K562 (cell line): ENCODE data around the gene PCGF6. TPM values are rescaled to one million over a fixed set of nuclear protein-coding genes. Genes with fewer than 3 reads are reported as not detected.
A peak's percentile ranks its signal among the peaks of the same experiment; 100 is the strongest.
"Not testable (repeated sequence)": the region's sequence is repeated elsewhere in the genome, so short reads cannot be mapped to it uniquely, and the experiment has no call there.

Source experiments
- ATAC-seq: fragments of 200-7000 bp; cut with Tn5 transposase; 3 replicates; pipeline ENCODE4 v1.9.1; 2020; ENCODE audit warnings: moderate library complexity
- BruUV-seq: library from RNA; stranded (reverse); fragments of 400-500 nt; replicated peaks from 2 replicates; lab custom pipeline; 2021; lab: Mats Ljungman, UMichigan
- CTCF ChIA-PET: fragments of 300-600 bp; formaldehyde crosslinking; extraction: SDS; loops from one replicate; lab custom pipeline; 2021; ENCODE audit warnings: low intra/inter-chr PET ratio; lab: Yijun Ruan, JAX
- POLR2A ChIA-PET: fragments of 300-600, 350-650 bp; sonication (Branson Sonifier 250); formaldehyde crosslinking; extraction: SDS; loops from one replicate; lab custom pipeline; 2021; ENCODE audit warnings: antibody characterized with exemption, inconsistent platforms; lab: Yijun Ruan, JAX
- DNase-seq, 4 experiments: peaks; one replicate each; pipeline versions ENCODE4 v3.0.0 to v3.0.0-alpha.2; 2011 to 2018; ENCODE audit warnings: low spot score in 3 of 4, mixed read lengths in 3 of 4; ENCODE audit errors: extremely low read depth in 1 of 4
- FAIRE-seq: peaks from 2 replicates; lab custom pipeline; 2011; peaks lifted over from hg19 to GRCh38; lab: Jason Lieb, UNC
- H2AFZ ChIP-seq: 2 replicates; pipeline ENCODE4 v1.6.0; 2011; ENCODE audit warnings: low read depth, low read length, control low read depth, inconsistent platforms
- H3K27ac ChIP-seq: fragments of 200-600 bp; 3 replicates; pipeline ENCODE4 v1.8.0; 2011; ENCODE audit warnings: low read depth, mild to moderate bottlenecking, control low read depth, inconsistent platforms, low read length, moderate library complexity, mixed read lengths; ENCODE audit errors: extremely low read depth
- H3K27me3 ChIP-seq, 2 experiments: fragments of 300-600 bp in 1 of 2; 2 replicates in 1 of 2; 3 replicates in 1 of 2; pipeline versions ENCODE4 v1.6.0 to v1.8.0; 2011; ENCODE audit warnings: inconsistent platforms in 2 of 2, low read length in 2 of 2, mild to moderate bottlenecking in 1 of 2, mixed read lengths in 1 of 2, moderate library complexity in 1 of 2; ENCODE audit not compliant: control insufficient read depth in 2 of 2, insufficient read depth in 2 of 2
- H3K36me3 ChIP-seq: fragments of 300-600 bp; 3 replicates; pipeline ENCODE4 v1.8.0; 2011; ENCODE audit warnings: mild to moderate bottlenecking, low read length, inconsistent platforms; ENCODE audit not compliant: control insufficient read depth, insufficient read depth
- H3K4me1 ChIP-seq, 2 experiments: fragments of 200-600 bp in 1 of 2; replicated peaks in 1 of 2; 2 replicates in 1 of 2; 3 replicates in 1 of 2; pipeline versions ENCODE4 v1.5.1 to v1.8.0; 2011; ENCODE audit warnings: inconsistent platforms in 2 of 2, low read length in 2 of 2, mild to moderate bottlenecking in 1 of 2, mixed read lengths in 1 of 2, moderate library complexity in 1 of 2; ENCODE audit not compliant: control insufficient read depth in 2 of 2, insufficient read depth in 2 of 2
- H3K4me2 ChIP-seq: 2 replicates; pipeline ENCODE4 v1.6.1; 2011; ENCODE audit warnings: low read length, control low read depth, inconsistent platforms, mixed read lengths; ENCODE audit not compliant: insufficient read depth
- H3K4me3 ChIP-seq: fragments of 200-600 bp; sonication (generic), shearing (Covaris generic); 2 replicates; pipeline ENCODE4 v1.5.1; 2016; ENCODE audit warnings: control low read depth, inconsistent platforms
- H3K79me2 ChIP-seq: fragments of 200-600 bp; 3 replicates; pipeline ENCODE4 v1.8.0; 2011; ENCODE audit warnings: low read length, inconsistent platforms; ENCODE audit not compliant: control insufficient read depth, insufficient read depth
- H3K9ac ChIP-seq, 2 experiments: 2 replicates each; pipeline versions ENCODE4 v1.6.0 to v1.6.1; 2011; ENCODE audit warnings: low read depth in 2 of 2, low read length in 2 of 2, control low read depth in 1 of 2, inconsistent platforms in 1 of 2, mild to moderate bottlenecking in 1 of 2, mixed read lengths in 1 of 2; ENCODE audit not compliant: insufficient read depth in 1 of 2
- H3K9me1 ChIP-seq: one replicate; pipeline ENCODE4 v1.6.0; 2011; ENCODE audit warnings: inconsistent platforms, mild to moderate bottlenecking, low read length, moderate library complexity; ENCODE audit not compliant: control insufficient read depth, insufficient read depth
- H3K9me3 ChIP-seq: replicated peaks from 2 replicates; pipeline ENCODE4 v1.5.1; 2011; ENCODE audit warnings: low read depth, low read length, inconsistent platforms; ENCODE audit not compliant: control insufficient read depth, insufficient read depth
- H4K20me1 ChIP-seq: replicated peaks from 2 replicates; pipeline ENCODE4 v1.6.1; 2011; ENCODE audit warnings: low read length, inconsistent platforms, mixed read lengths; ENCODE audit not compliant: control insufficient read depth, insufficient read depth
- FIP1L1 ChIP-seq: fragments of 200-400 bp; formaldehyde crosslinking; IDR thresholded peaks from 2 replicates; pipeline ENCODE4 v1.6.1; 2018; ENCODE audit warnings: mild to moderate bottlenecking, low read depth, low read length; ENCODE audit not compliant: poor library complexity, severe bottlenecking
- HDAC2 ChIP-seq: fragments of 450-650 bp; IDR thresholded peaks from 2 replicates; pipeline ENCODE4 v1.6.1; 2016; ENCODE audit warnings: mild to moderate bottlenecking
- MLX ChIP-seq, 2 experiments: fragments of 450-650 bp in 1 of 2; sonication (generic) in 1 of 2; formaldehyde crosslinking; conservative IDR thresholded peaks; 2 replicates each; pipeline versions ENCODE4 v1.4.0 to v1.8.1; 2020 to 2022; ENCODE audit warnings: mild to moderate bottlenecking in 1 of 2, missing genetic modification reagents in 1 of 2
- MYC ChIP-seq, 2 experiments: fragments of 250-450 bp in 1 of 2; sonication (Bioruptor Pico) in 1 of 2; IDR thresholded peaks; 2 replicates each; pipeline versions ENCODE4 v1.5.1 to v1.6.1; 2012 to 2021; ENCODE audit warnings: low read depth in 2 of 2, borderline replicate concordance in 1 of 2, improper control_type of control experiment in 1 of 2, low read length in 1 of 2, mild to moderate bottlenecking in 1 of 2, moderate library complexity in 1 of 2
- ZC3H4 ChIP-seq: sonication (generic); formaldehyde crosslinking; IDR thresholded peaks from 2 replicates; pipeline ENCODE4 v1.9.0; 2021; ENCODE audit warnings: missing genetic modification reagents, borderline replicate concordance
- ZNF707 ChIP-seq: fragments of 250-450 bp; sonication (Bioruptor Pico); conservative IDR thresholded peaks from 2 replicates; pipeline ENCODE4 v1.8.0; 2022; ENCODE audit warnings: inconsistent platforms, mild to moderate bottlenecking, moderate library complexity
- WGBS: fragments of 100-300 bp; shearing (Covaris generic); methylation state at CpG from one replicate; pipeline ENCODE4 v1.1.6; 2016; ENCODE audit warnings: low coverage, mixed read lengths; ENCODE audit not compliant: insufficient coverage; ENCODE audit errors: missing lambda C conversion rate; 5-methylcytosine and 5-hydroxymethylcytosine counted together
- in situ Hi-C: fragments of 300-500 bp; cut with MboI; formaldehyde crosslinking; loops from 4 replicates; pipeline ENCODE4 v1.15.0; 2018; ENCODE audit warnings: inconsistent platforms, mixed read lengths
- intact Hi-C: fragments of 100-400 bp; cut with micrococcal nuclease; formaldehyde crosslinking; loops from 2 replicates; pipeline ENCODE4 v1.14.2; 2022
- polyA plus RNA-seq, 8 experiments: library from polyadenylated mRNA; depleted of rRNA in 4 of 8; stranded (reverse) in 5 of 8; unstranded in 3 of 8; fragments of >200 nt; fragmentation: Nextera tagmentation in 2 of 8; fragmentation: Illumina TruSeq in 1 of 8; extraction: Ambion mirVana in 2 of 8; extraction: Trizol in 1 of 8; gene quantifications; 2 replicates each; pipeline versions ENCODE4 v1.2.1 to v1.2.3, GENCODE V29; 2011 to 2014; ENCODE audit warnings: inconsistent platforms in 1 of 8, missing spikeins in 1 of 8
- total RNA-seq, 7 experiments: library from RNA; depleted of rRNA in 6 of 7; stranded (reverse); fragments of >200 nt in 6 of 7; fragmentation: Illumina TruSeq in 2 of 7; extraction: Trizol in 2 of 7; gene quantifications; 2 replicates each; pipeline versions ENCODE4 v1.2.1 to v1.2.3, GENCODE V29; 2011 to 2021; ENCODE audit warnings: low replicate concordance in 1 of 7

PCGF6 gene
- total and polyA plus RNA-seq, 9 of the 15 experiments (the other 6 are each of a cell fraction or from before 2014, with no cell fraction given) = 8.4 to 24.6 (median 20.6) TPM

- in situ Hi-C loops, intact Hi-C loops, BruUV-seq: not testable (repeated sequence)
Observed at GRCh38 chr10:103258928-103259327, 92.0 kb downstream of the PCGF6 start.

GRCh38 chr10:103257812-103258211 is 93.1 kb downstream of the PCGF6 start:
- BruUV-seq = no TSS peak
- in situ Hi-C loops (no loop called here), intact Hi-C loops (no loop called here)
- no peak for DNase-seq
- H3K4me3 ChIP-seq = no peak overlapping the region
- no peaks in the 10 kb centered on the region for H4K20me1 ChIP-seq
- H3K27ac ChIP-seq = no peak overlapping the region
- peaks cover 0 to 4% of the 10 kb centered on the region in 2 experiments; a peak in 3 of 5 replicates for H3K4me1 ChIP-seq
- no peak for ATAC-seq
- no peaks in the 10 kb centered on the region for H3K36me3 ChIP-seq
- no peaks in the 10 kb centered on the region for H3K9me3 ChIP-seq
- TF ChIP-seq FIP1L1 (no peak), ZC3H4 (CRISPR knock-in tag) (no peak), HDAC2 (no peak), MYC (IDR thresholded peaks at IDR 0.05; ENCODE audit: low read depth, low read length) (no peak), MYC (CRISPR knock-in tag; IDR thresholded peaks at IDR 0.05; ENCODE audit: borderline replicate concordance, low read depth) (no peak), MLX (CRISPR knock-in tag; conservative IDR thresholded peaks at IDR 0.05) (no peak)
- TF ChIP-seq, all 486 proteins: peak for 0
- Histone ChIP-seq H3K27me3 (no peaks in the 10 kb centered on the region), H3K9ac (no peak overlapping the region), H2AFZ (no peak overlapping the region), H3K79me2 (no peaks in the 10 kb centered on the region), H3K9me1 (no peaks in the 10 kb centered on the region), H3K4me2 (no peak overlapping the region)
- ChIA-PET POLR2A (no interaction called here), CTCF (no interaction called here)
- FAIRE-seq = no peak

More at GRCh38 chr10:103258928-103259327, 92.0 kb downstream of the PCGF6 start:
- H3K36me3 ChIP-seq, H3K79me2 ChIP-seq, H3K27me3 ChIP-seq, H2AFZ ChIP-seq, H4K20me1 ChIP-seq, ATAC-seq, H3K9me3 ChIP-seq, H3K4me2 ChIP-seq, FAIRE-seq, H3K4me3 ChIP-seq, DNase-seq, H3K4me1 ChIP-seq, POLR2A ChIA-PET: not testable (repeated sequence)
- 39% methylated on average over 3 of the region's 4 CpGs for WGBS
- TF ChIP-seq ZNF707 = peak; percentile 82
- TF ChIP-seq, all 486 proteins: peak for 1; not testable (repeated sequence) for 485
- H3K27ac ChIP-seq, H3K9ac ChIP-seq, CTCF ChIA-PET, H3K9me1 ChIP-seq: not testable (repeated sequence)
